Loucy (cell line): ENCODE data around the gene CLDN3.
"Not testable (repeated sequence)": the region's sequence is repeated elsewhere in the genome, so short reads cannot be mapped to it uniquely, and the experiment has no call there.

ENCODE experiments used
- H2AFZ ChIP-seq: fragments of 200-600 bp; sonication (generic); 2 replicates; pipeline ENCODE4 v1.6.0; 2016; ENCODE audit warnings: antibody characterized with exemption, mild to moderate bottlenecking, low read length, moderate library complexity
- H3F3A ChIP-seq: fragments of 200-600 bp; 2 replicates; pipeline ENCODE4 v1.6.0; 2016; ENCODE audit warnings: antibody characterized with exemption, low read depth, mild to moderate bottlenecking
- H3K27me3 ChIP-seq: fragments of 200-600 bp; sonication (generic); 2 replicates; pipeline ENCODE4 v1.6.1; 2014; ENCODE audit warnings: low read length, mild to moderate bottlenecking; ENCODE audit not compliant: insufficient read depth, poor library complexity, severe bottlenecking
- H3K36me3 ChIP-seq: fragments of 200-600 bp; sonication (generic); 2 replicates; pipeline ENCODE4 v1.6.1; 2016; ENCODE audit warnings: low read length; ENCODE audit not compliant: insufficient read depth
- H3K4me1 ChIP-seq: fragments of 200-600 bp; sonication (generic); 2 replicates; pipeline ENCODE4 v1.5.1; 2014; ENCODE audit warnings: low read length, mild to moderate bottlenecking; ENCODE audit not compliant: insufficient read depth, poor library complexity, severe bottlenecking
- H3K4me2 ChIP-seq: fragments of 200-600 bp; sonication (generic); 2 replicates; pipeline ENCODE4 v1.6.0; 2014; ENCODE audit warnings: antibody characterized with exemption, low read length, low read depth, mild to moderate bottlenecking; ENCODE audit not compliant: poor library complexity, severe bottlenecking
- H3K4me3 ChIP-seq: fragments of 200-600 bp; sonication (generic); 2 replicates; pipeline ENCODE4 v1.5.1; 2014; ENCODE audit warnings: low read length, mild to moderate bottlenecking, mixed read lengths; ENCODE audit not compliant: poor library complexity, severe bottlenecking
- H3K79me2 ChIP-seq: fragments of 200-600 bp; sonication (generic); 2 replicates; pipeline ENCODE4 v1.6.1; 2014; ENCODE audit warnings: low read length; ENCODE audit not compliant: insufficient read depth
- H3K9ac ChIP-seq: fragments of 200-600 bp; sonication (generic); 2 replicates; pipeline ENCODE4 v1.6.0; 2014; ENCODE audit warnings: mild to moderate bottlenecking, low read depth, low read length, moderate library complexity; ENCODE audit not compliant: poor library complexity, severe bottlenecking
- H3K9me2 ChIP-seq: fragments of 200-600 bp; sonication (generic); replicated peaks from 2 replicates; pipeline ENCODE4 v1.6.1; 2016; ENCODE audit warnings: low read depth, low read length, mixed read lengths
- H3K9me3 ChIP-seq: fragments of 200-600 bp; sonication (generic); 2 replicates; pipeline ENCODE4 v1.6.1; 2014; ENCODE audit warnings: mild to moderate bottlenecking, antibody characterized with exemption, low read length, low read depth; ENCODE audit not compliant: insufficient read depth
- H4K20me1 ChIP-seq: fragments of 200-600 bp; sonication (generic); 2 replicates; pipeline ENCODE4 v1.6.0; 2014; ENCODE audit warnings: antibody characterized with exemption, low read length, mild to moderate bottlenecking; ENCODE audit not compliant: insufficient read depth, poor library complexity, severe bottlenecking
- CTCF ChIP-seq: fragments of 200-600 bp; sonication (generic); conservative IDR thresholded peaks from 2 replicates; pipeline ENCODE4 v1.5.1; 2014; ENCODE audit warnings: mild to moderate bottlenecking, antibody characterized with exemption, low read length
- EZH2phosphoT487 ChIP-seq: fragments of 200-600 bp; IDR thresholded peaks from 2 replicates; pipeline ENCODE4 v1.6.1; 2018; ENCODE audit warnings: antibody characterized with exemption, mild to moderate bottlenecking, moderate library complexity, borderline replicate concordance

CLDN3 gene

DNA sequence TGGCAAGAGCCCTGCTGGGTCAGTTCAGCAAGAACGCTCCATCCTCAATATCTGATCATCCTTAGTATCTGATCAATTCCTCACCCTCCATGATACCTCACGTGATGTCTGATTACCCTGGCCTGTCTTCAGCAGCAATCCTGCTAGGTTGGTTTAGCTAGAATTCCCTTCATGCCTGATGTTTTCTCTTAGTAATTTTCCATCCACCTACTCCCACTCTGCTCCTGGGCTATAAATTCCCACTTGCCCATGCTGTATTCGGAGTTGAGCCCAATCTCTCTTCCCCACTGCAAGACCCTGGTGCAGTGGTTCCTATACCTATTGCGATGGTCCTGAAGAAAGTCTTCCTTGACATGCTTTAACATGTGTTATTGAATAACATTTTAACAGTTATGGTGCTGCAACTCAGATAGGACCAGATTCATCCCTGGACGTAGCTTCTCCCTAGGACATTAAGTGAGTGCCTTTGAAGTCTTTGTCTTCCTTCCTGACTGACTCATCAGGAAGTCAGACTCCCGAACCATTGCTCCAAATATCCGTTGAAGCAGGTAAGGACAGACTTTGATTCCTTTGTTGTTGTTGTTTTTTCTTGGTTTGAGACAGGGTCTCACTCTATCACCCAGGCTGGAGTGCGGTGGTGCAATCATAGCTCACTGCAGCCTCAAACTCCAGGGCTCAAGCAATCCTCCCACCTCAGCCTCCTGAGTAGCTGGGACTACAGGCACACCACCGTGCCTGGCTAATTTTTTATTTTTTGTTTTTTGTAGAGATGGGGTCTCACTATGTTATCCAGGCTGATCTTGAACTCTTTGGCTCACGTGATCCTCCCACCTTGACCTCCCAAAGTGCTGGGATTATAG lies 29.4 kb upstream of the CLDN3 start:
- H4K20me1 ChIP-seq = no peaks in the 10 kb centered on the region
- no peaks in the 10 kb centered on the region for H3K9me2 ChIP-seq
- H3K79me2 ChIP-seq = no peaks in the 10 kb centered on the region
- H3K4me1 ChIP-seq = no peaks in the 10 kb centered on the region
- H3F3A ChIP-seq = no peaks in the 10 kb centered on the region
- no peaks in the 10 kb centered on the region for H3K27me3 ChIP-seq
- no peak overlapping the region for H3K4me2 ChIP-seq
- no peak overlapping the region for H3K4me3 ChIP-seq
- H3K36me3 ChIP-seq = no peaks in the 10 kb centered on the region
- no peak overlapping the region for H2AFZ ChIP-seq
- H3K9me3 ChIP-seq = no peaks in the 10 kb centered on the region
- TF ChIP-seq EZH2phosphoT487 = no peak
- no peak for TF ChIP-seq CTCF
- no peak overlapping the region for H3K9ac ChIP-seq

DNA sequence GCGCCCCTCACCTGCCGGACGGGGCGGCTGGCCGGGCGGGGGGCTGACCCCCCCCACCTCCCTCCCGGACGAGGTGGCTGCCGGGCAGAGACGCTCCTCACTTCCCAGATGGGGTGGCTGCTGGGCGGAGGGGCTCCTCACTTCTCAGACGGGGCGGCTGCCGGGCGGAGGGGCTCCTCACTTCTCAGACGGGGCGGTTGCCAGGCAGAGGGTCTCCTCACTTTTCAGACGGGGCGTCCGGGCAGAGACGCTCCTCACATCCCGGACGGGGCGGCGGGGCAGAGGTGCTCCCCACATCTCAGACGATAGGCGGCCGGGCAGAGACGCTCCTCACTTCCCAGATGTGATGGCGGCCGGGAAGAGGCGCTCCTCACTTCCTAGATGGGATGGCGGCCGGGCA lies 27.1 kb upstream of the CLDN3 start:
- not testable (repeated sequence) for H3K36me3 ChIP-seq, H3K4me2 ChIP-seq, H3K27me3 ChIP-seq, H3K4me1 ChIP-seq, H3K79me2 ChIP-seq, H3K9me2 ChIP-seq, H3K4me3 ChIP-seq, H3K9me3 ChIP-seq, H4K20me1 ChIP-seq, H2AFZ ChIP-seq, H3K9ac ChIP-seq, H3F3A ChIP-seq

DNA sequence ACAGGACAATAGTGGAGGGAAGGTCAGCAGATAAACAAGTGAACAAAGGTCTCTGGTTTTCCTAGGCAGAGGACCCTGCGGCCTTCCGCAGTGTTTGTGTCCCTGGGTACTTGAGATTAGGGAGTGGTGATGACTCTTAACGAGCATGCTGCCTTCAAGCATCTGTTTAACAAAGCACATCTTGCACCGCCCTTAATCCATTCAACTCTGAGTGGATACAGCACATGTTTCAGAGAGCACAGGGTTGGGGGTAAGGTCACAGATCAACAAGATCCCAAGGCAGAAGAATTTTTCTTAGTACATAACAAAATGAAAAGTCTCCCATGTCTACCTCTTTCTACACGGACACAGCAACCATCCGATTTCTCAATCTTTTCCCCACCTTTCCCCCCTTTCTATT lies 26.6 kb upstream of the CLDN3 start:
- not testable (repeated sequence) for H3K4me3 ChIP-seq, H4K20me1 ChIP-seq, H3K9ac ChIP-seq, H3K36me3 ChIP-seq, H3K27me3 ChIP-seq, H3K4me2 ChIP-seq, H2AFZ ChIP-seq, H3K9me3 ChIP-seq, H3K9me2 ChIP-seq, H3F3A ChIP-seq, H3K4me1 ChIP-seq, H3K79me2 ChIP-seq

DNA sequence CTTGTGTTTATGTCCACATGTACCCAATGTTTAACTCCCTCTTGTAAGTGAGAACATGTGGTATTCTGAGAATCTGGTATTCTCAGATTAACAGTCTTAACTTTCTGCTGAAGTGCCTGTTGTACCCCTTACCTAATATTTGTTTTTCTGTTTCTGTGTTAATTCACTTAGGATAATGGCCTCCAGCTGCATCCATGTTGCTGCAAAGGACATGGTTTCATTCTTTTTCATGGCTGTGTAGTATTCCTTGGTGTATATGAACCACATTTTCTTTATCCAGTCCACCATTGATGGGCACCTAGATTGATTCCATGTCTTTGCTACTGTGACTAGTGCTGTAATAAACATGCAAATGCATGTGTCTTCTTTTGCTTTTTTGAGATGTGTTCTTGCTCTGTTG lies 25.1 kb upstream of the CLDN3 start:
- H3K4me2 ChIP-seq, H4K20me1 ChIP-seq, H3K4me3 ChIP-seq, H3K9me3 ChIP-seq, H3K27me3 ChIP-seq, H3K79me2 ChIP-seq, H3K36me3 ChIP-seq, H2AFZ ChIP-seq, H3K4me1 ChIP-seq, H3K9ac ChIP-seq, H3F3A ChIP-seq, H3K9me2 ChIP-seq: not testable (repeated sequence)

DNA sequence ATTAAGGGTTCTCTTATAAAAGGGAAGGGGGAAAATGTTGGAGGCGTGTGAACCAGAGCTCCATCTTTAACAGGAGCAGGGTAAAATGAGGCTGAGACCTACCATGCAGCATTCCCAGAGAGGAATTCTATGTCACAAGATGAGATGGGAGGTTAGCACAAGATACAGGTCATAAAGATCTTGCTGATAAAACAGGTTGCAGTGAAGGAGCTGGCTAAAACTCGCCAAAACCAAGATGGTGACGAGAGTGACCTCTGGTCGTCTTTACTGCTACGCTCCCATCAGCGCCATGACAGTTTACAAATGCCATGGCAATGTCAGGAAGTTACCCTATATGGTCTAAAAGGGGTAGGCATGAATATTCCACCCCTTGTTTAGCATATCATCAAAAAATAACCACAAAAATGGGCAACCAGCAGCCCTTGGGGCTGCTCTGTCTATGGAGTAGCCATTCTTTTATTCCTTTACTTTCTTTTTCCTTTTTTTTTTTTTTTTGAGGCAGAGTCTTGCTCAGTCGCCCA lies 21.2 kb upstream of the CLDN3 start:
- H3K4me2 ChIP-seq, H4K20me1 ChIP-seq, H3K4me1 ChIP-seq, H3K9ac ChIP-seq, H3K4me3 ChIP-seq, H3K79me2 ChIP-seq, H3K36me3 ChIP-seq, H3K9me2 ChIP-seq, H2AFZ ChIP-seq, H3K9me3 ChIP-seq, H3K27me3 ChIP-seq, H3F3A ChIP-seq: not testable (repeated sequence)
